H1 (cell line): ENCODE data around the gene FCHO1. TPM values are rescaled to one million over a fixed set of nuclear protein-coding genes. Genes with fewer than 3 reads are reported as not detected.

ENCODE experiments used
- CTCF ChIA-PET: fragments of 300-600 bp; sonication (Branson Sonifier 250); formaldehyde crosslinking; loops from one replicate; lab custom pipeline; 2021; ENCODE audit not compliant: partially characterized antibody; lab: Charles Lee
- POLR2A ChIA-PET: fragments of 300-600 bp; sonication (Branson Sonifier 250); formaldehyde crosslinking; loops from one replicate; lab custom pipeline; 2021; ENCODE audit warnings: inconsistent platforms; ENCODE audit not compliant: partially characterized antibody; lab: Charles Lee
- DNase-seq, 2 experiments: peaks; one replicate each; pipeline versions ENCODE4 v3.0.0 to v3.0.0-alpha.2; 2010 to 2022; ENCODE audit warnings: low spot score in 2 of 2, low read depth in 1 of 2, mixed read lengths in 1 of 2
- FAIRE-seq: peaks from 2 replicates; lab custom pipeline; 2011; peaks lifted over from hg19 to GRCh38; lab: Jason Lieb, UNC
- H2AFZ ChIP-seq: 2 replicates; pipeline ENCODE4 v1.8.1; 2012; ENCODE audit warnings: low read length, inconsistent platforms
- H2AK5ac ChIP-seq: 2 replicates; pipeline ENCODE4 v1.6.1; 2013; ENCODE audit warnings: low read depth, low read length
- H2BK120ac ChIP-seq: replicated peaks from 2 replicates; pipeline ENCODE3; 2013; ENCODE audit warnings: low read depth, low read length, inconsistent platforms
- H2BK12ac ChIP-seq: 2 replicates; pipeline ENCODE4 v1.6.1; 2013; ENCODE audit warnings: low read depth, low read length
- H2BK15ac ChIP-seq: 2 replicates; pipeline ENCODE4 v1.6.1; 2013; ENCODE audit warnings: low read length
- H2BK20ac ChIP-seq: 2 replicates; pipeline ENCODE4 v1.6.1; 2013; ENCODE audit warnings: low read length
- H2BK5ac ChIP-seq: 2 replicates; pipeline ENCODE4 v1.6.1; 2013; ENCODE audit warnings: low read depth, low read length
- H3K14ac ChIP-seq: 2 replicates; pipeline ENCODE4 v1.6.1; 2013; ENCODE audit warnings: inconsistent platforms; ENCODE audit not compliant: insufficient read length
- H3K18ac ChIP-seq: 2 replicates; pipeline ENCODE4 v1.6.1; 2013; ENCODE audit warnings: low read length; ENCODE audit errors: extremely low read depth
- H3K23ac ChIP-seq: 2 replicates; pipeline ENCODE4 v1.6.1; 2013; ENCODE audit warnings: inconsistent platforms; ENCODE audit not compliant: insufficient read length
- H3K23me2 ChIP-seq: 2 replicates; pipeline ENCODE4 v1.6.1; 2013; ENCODE audit warnings: low read depth, low read length
- H3K27ac ChIP-seq: 2 replicates; pipeline ENCODE4 v1.6.1; 2011; ENCODE audit warnings: low read depth, low read length, inconsistent platforms
- H3K27me3 ChIP-seq, 4 experiments: replicated peaks in 1 of 4; 1 replicate in 1 of 4; 2 replicates in 3 of 4; pipeline versions ENCODE4 v1.6.1 to v1.8.1; 2011 to 2013; ENCODE audit warnings: low read length in 3 of 4, mild to moderate bottlenecking in 3 of 4, inconsistent platforms in 2 of 4, mixed read lengths in 2 of 4, moderate library complexity in 1 of 4; ENCODE audit not compliant: control insufficient read depth in 3 of 4, insufficient read depth in 3 of 4; ENCODE audit errors: extremely low read depth in 1 of 4
- H3K36me3 ChIP-seq, 4 experiments: 2 replicates each; pipeline versions ENCODE4 v1.6.1 to v1.8.1; 2011 to 2013; ENCODE audit warnings: mild to moderate bottlenecking in 4 of 4, low read length in 3 of 4, moderate library complexity in 2 of 4, control low read depth in 1 of 4, inconsistent platforms in 1 of 4; ENCODE audit not compliant: insufficient read depth in 4 of 4, control insufficient read depth in 2 of 4
- H3K4ac ChIP-seq: replicated peaks from 2 replicates; pipeline ENCODE3; 2013; ENCODE audit warnings: low read length, low read depth, mixed read lengths, inconsistent platforms; ENCODE audit not compliant: insufficient read length
- H3K4me1 ChIP-seq, 4 experiments: replicated peaks in 1 of 4; 1 replicate in 1 of 4; 2 replicates in 3 of 4; pipeline versions ENCODE4 v1.6.1 to v1.8.1; 2011 to 2013; ENCODE audit warnings: low read length in 3 of 4, inconsistent platforms in 2 of 4, mixed read lengths in 1 of 4; ENCODE audit not compliant: insufficient read depth in 4 of 4, control insufficient read depth in 3 of 4
- H3K4me2 ChIP-seq, 2 experiments: 2 replicates each; pipeline versions ENCODE4 v1.6.1 to v1.8.1; 2011 to 2013; ENCODE audit warnings: low read depth in 2 of 2, low read length in 2 of 2, control low read depth in 1 of 2, inconsistent platforms in 1 of 2, mild to moderate bottlenecking in 1 of 2; ENCODE audit not compliant: insufficient read depth in 1 of 2
- H3K4me3 ChIP-seq, 4 experiments: fragments of 200-600, 300-600 bp in 1 of 4; sonication (generic), shearing (Covaris generic), sonication (Bioruptor Twin) in 1 of 4; 2 replicates each; pipeline versions ENCODE4 v1.5.1 to v1.8.1; 2011 to 2016; ENCODE audit warnings: low read length in 4 of 4, low read depth in 3 of 4, control low read depth in 2 of 4, inconsistent platforms in 2 of 4, mild to moderate bottlenecking in 2 of 4, mixed read lengths in 1 of 4, moderate library complexity in 1 of 4; ENCODE audit not compliant: insufficient read depth in 2 of 4; ENCODE audit errors: extremely low read depth in 1 of 4
- H3K56ac ChIP-seq: replicated peaks from 2 replicates; pipeline ENCODE3; 2013; ENCODE audit warnings: low read depth, mild to moderate bottlenecking, mixed read lengths, low read length, inconsistent platforms; ENCODE audit not compliant: insufficient read length
- H3K79me1 ChIP-seq: 2 replicates; pipeline ENCODE4 v1.6.1; 2013; ENCODE audit warnings: low read depth, low read length, control low read depth
- H3K79me2 ChIP-seq, 2 experiments: 2 replicates each; pipeline versions ENCODE4 v1.6.1 to v1.8.1; 2012 to 2013; ENCODE audit warnings: low read length in 2 of 2, mild to moderate bottlenecking in 2 of 2, inconsistent platforms in 1 of 2; ENCODE audit not compliant: insufficient read depth in 2 of 2, control insufficient read depth in 1 of 2
- H3K9ac ChIP-seq, 4 experiments: replicated peaks in 1 of 4; 1 replicate in 1 of 4; 2 replicates in 3 of 4; pipeline versions ENCODE4 v1.6.1 to v1.8.1; 2011 to 2013; ENCODE audit warnings: low read depth in 3 of 4, low read length in 3 of 4, control low read depth in 2 of 4, mild to moderate bottlenecking in 2 of 4, moderate library complexity in 2 of 4, inconsistent platforms in 1 of 4; ENCODE audit errors: extremely low read depth in 1 of 4
- H3K9me3 ChIP-seq, 2 experiments: 2 replicates each; pipeline versions ENCODE4 v1.6.1 to v1.8.1; 2012 to 2013; ENCODE audit warnings: mild to moderate bottlenecking in 2 of 2, moderate library complexity in 2 of 2, control low read depth in 1 of 2, inconsistent platforms in 1 of 2, low read depth in 1 of 2, low read length in 1 of 2, mixed read lengths in 1 of 2; ENCODE audit not compliant: insufficient read depth in 2 of 2
- H4K20me1 ChIP-seq, 2 experiments: replicated peaks in 1 of 2; 2 replicates each; pipeline versions ENCODE3 to v1.8.1; 2011 to 2013; ENCODE audit warnings: inconsistent platforms in 2 of 2, low read length in 2 of 2, mild to moderate bottlenecking in 1 of 2; ENCODE audit not compliant: insufficient read depth in 2 of 2, control insufficient read depth in 1 of 2
- H4K5ac ChIP-seq: 2 replicates; pipeline ENCODE4 v1.6.1; 2013; ENCODE audit warnings: low read length, low read depth, mixed read lengths, inconsistent platforms; ENCODE audit not compliant: insufficient read length
- H4K8ac ChIP-seq: 2 replicates; pipeline ENCODE4 v1.8.0; 2013; ENCODE audit warnings: mild to moderate bottlenecking, moderate library complexity, low read length, inconsistent platforms; ENCODE audit not compliant: insufficient read depth; ENCODE audit errors: extremely low read depth
- H4K91ac ChIP-seq: replicated peaks from 2 replicates; pipeline ENCODE3; 2013; ENCODE audit warnings: low read length, mixed read lengths, inconsistent platforms; ENCODE audit not compliant: insufficient read length
- BCL11A ChIP-seq, 2 experiments: IDR thresholded peaks; one replicate each; pipeline ENCODE4 v1.6.1; 2011; ENCODE audit warnings: low read depth in 2 of 2, low read length in 2 of 2, mild to moderate bottlenecking in 2 of 2
- GABPA ChIP-seq: IDR thresholded peaks from 2 replicates; pipeline ENCODE4 v1.6.1; 2011; ENCODE audit warnings: mild to moderate bottlenecking, low read length, moderate library complexity, borderline replicate concordance; ENCODE audit not compliant: insufficient read depth
- KDM4A ChIP-seq: IDR thresholded peaks from one replicate; pipeline ENCODE4 v1.7.1; 2012; ENCODE audit warnings: low read depth, mild to moderate bottlenecking, moderate library complexity, low read length, inconsistent platforms; ENCODE audit not compliant: severe bottlenecking
- MAFK ChIP-seq: IDR thresholded peaks from 2 replicates; pipeline ENCODE4 v1.6.1; 2012; ENCODE audit warnings: low read depth, mild to moderate bottlenecking, improper control_type of control experiment, low read length
- MAX ChIP-seq: IDR thresholded peaks from 2 replicates; pipeline ENCODE4 v1.6.1; 2012; ENCODE audit warnings: inconsistent platforms
- RNF2 ChIP-seq: fragments of 200-900, 300-1000 bp; sonication (generic); IDR thresholded peaks from 2 replicates; pipeline ENCODE4 v1.7.1; 2016; ENCODE audit warnings: borderline replicate concordance, low read depth, mild to moderate bottlenecking, antibody characterized with exemption, low read length; ENCODE audit not compliant: poor library complexity, severe bottlenecking; ENCODE audit errors: missing control alignments
- SIN3A ChIP-seq, 2 experiments: IDR thresholded peaks in 1 of 2; conservative IDR thresholded peaks in 1 of 2; 2 replicates each; pipeline ENCODE4 v1.6.1; 2011 to 2012; ENCODE audit warnings: low read length in 2 of 2, improper control_type of control experiment in 1 of 2, low read depth in 1 of 2, mild to moderate bottlenecking in 1 of 2
- SIX5 ChIP-seq: IDR thresholded peaks from 2 replicates; pipeline ENCODE4 v1.6.1; 2011; ENCODE audit warnings: mild to moderate bottlenecking, low read depth, low read length
- SP1 ChIP-seq: IDR thresholded peaks from 2 replicates; pipeline ENCODE4 v1.6.1; 2011; ENCODE audit warnings: low read depth, low read length
- SP4 ChIP-seq: IDR thresholded peaks from 2 replicates; pipeline ENCODE4 v1.6.1; 2012; ENCODE audit warnings: low read length, inconsistent platforms
- SRF ChIP-seq: IDR thresholded peaks from 2 replicates; pipeline ENCODE4 v1.6.1; 2011; ENCODE audit warnings: mild to moderate bottlenecking, low read depth, low read length, moderate library complexity
- WGBS, 2 experiments: shearing (Covaris generic) in 1 of 2; methylation state at CpG; one replicate each; pipeline versions ENCODE4 v1.1.6 to v1.1.7; 2013 to 2015; ENCODE audit warnings: low lambda C conversion rate in 2 of 2, mixed read lengths in 2 of 2, inconsistent platforms in 1 of 2, low coverage in 1 of 2, missing lambda C conversion rate in 1 of 2; ENCODE audit not compliant: insufficient replicate concordance in 2 of 2, insufficient coverage in 1 of 2, insufficient read length in 1 of 2; ENCODE audit errors: extremely low coverage in 1 of 2, missing lambda C conversion rate in 1 of 2; 5-methylcytosine and 5-hydroxymethylcytosine counted together
- polyA plus RNA-seq, 7 experiments: library from polyadenylated mRNA; depleted of rRNA in 3 of 7; stranded (reverse) in 5 of 7; unstranded in 2 of 7; fragments of >200 nt in 5 of 7; fragments of 200-250 nt in 2 of 7; gene quantifications; 1 replicate in 5 of 7; 2 replicates in 1 of 7; 4 replicates in 1 of 7; pipeline versions ENCODE4 v1.2.1 to v1.2.3, GENCODE V29; 2011 to 2013; ENCODE audit warnings: missing spikeins in 2 of 7, mixed read lengths in 2 of 7
- total RNA-seq: library from RNA; stranded (reverse); fragmentation: NEBNext Ultra II Directional; extraction: Animal tissue kit (Norgen Biotek cat#: 25700); gene quantifications from 2 replicates; pipeline ENCODE4 v1.2.1, GENCODE V29; 2021

FCHO1 gene
- total and polyA plus RNA-seq, 2 of the 8 experiments (the other 6 are each of a cell fraction or from before 2014, with no cell fraction given) = 13.0 to 25.9 TPM

GRCh38 chr19:17778251-17778967 lies 27.1 kb downstream of the FCHO1 start:
- FAIRE-seq (no peak), DNase-seq (peak; percentile 87 to 98)
- H3K9me3 ChIP-seq = no peaks in the 10 kb centered on the region
- no peak overlapping the region for H3K23ac ChIP-seq
- peaks cover 9% of the 10 kb centered on the region for H3K23me2 ChIP-seq
- no peak overlapping the region for H4K91ac ChIP-seq
- ChIA-PET POLR2A (interaction anchor here (1.0 to 1.3 kb wide), 3 partner anchors 16 to 86 kb away, joined by 3 to 4 read pairs (median 3); no protein-coding TSS in a partner anchor), CTCF (interaction anchor here (0.7 to 4.4 kb wide), 2 partner anchors 12 to 477 kb away, joined by 4 to 38 read pairs; a partner anchor contains a TSS)
- WGBS, 2 experiments = 2% methylated on average over 22 of the region's 37 CpGs; no CpG with 5 or more reads in 1 of the 2 experiments
- peaks cover 9% of the 10 kb centered on the region for H3K79me1 ChIP-seq
- H3K4me3 ChIP-seq = peak overlapping the region; percentile 50 to 72 (median 66)
- no peaks in the 10 kb centered on the region for H4K20me1 ChIP-seq
- H2AK5ac ChIP-seq = no peak overlapping the region
- peak overlapping the region; percentile 60; the same call in 1 of the 2 replicates for H2AFZ ChIP-seq
- peak overlapping the region; percentile 60; the same call in 1 of the 2 replicates for H2BK12ac ChIP-seq
- no peak overlapping the region for H2BK20ac ChIP-seq
- no peak overlapping the region for H2BK120ac ChIP-seq
- no peak overlapping the region for H3K27ac ChIP-seq
- peak overlapping the region; percentile 93 for H3K18ac ChIP-seq
- H3K4ac ChIP-seq = no peak overlapping the region
- 0 out of 2 replicates have a peak overlapping the region, but pooled peaks have one; percentile 81 for H2BK15ac ChIP-seq
- H3K9ac ChIP-seq = peak overlapping the region in 2 of 4 experiments; percentile 28 to 34; a peak in 3 of 7 replicates
- no peaks in the 10 kb centered on the region for H3K79me2 ChIP-seq
- H3K27me3 ChIP-seq = no peaks in the 10 kb centered on the region
- peak overlapping the region; percentile 95 to 98 for H3K4me2 ChIP-seq
- H2BK5ac ChIP-seq = peak overlapping the region; percentile 52; the same call in 1 of the 2 replicates
- peaks cover 0 to 9% (median 6%) of the 10 kb centered on the region in 4 experiments; a peak in 5 of 7 replicates for H3K4me1 ChIP-seq
- H3K56ac ChIP-seq = no peak overlapping the region
- H4K8ac ChIP-seq = peak overlapping the region; percentile 77; the same call in 1 of the 2 replicates
- no peaks in the 10 kb centered on the region for H3K36me3 ChIP-seq
- H3K14ac ChIP-seq = no peak overlapping the region
- H4K5ac ChIP-seq = no peak overlapping the region
- TF ChIP-seq SP1 (peak; percentile 45; the same call in 1 of the 2 replicates), GABPA (no peak), MAX (peak; percentile 40), MAFK (no peak), KDM4A (peak; percentile 7), RNF2 (no peak), SRF (no peak), SIX5 (no peak), SP4 (peak; percentile 6; the same call in 1 of the 2 replicates), BCL11A (IDR thresholded peaks at IDR 0.05; ENCODE audit: low read depth in 2 of 2, low read length in 2 of 2) (no peak), SIN3A (conservative IDR thresholded peaks at IDR 0.05 in 1 of 2, IDR thresholded peaks at IDR 0.05 in 1 of 2; ENCODE audit: low read depth in 1 of 2, low read length in 2 of 2) (0 out of 4 replicates have a peak, but pooled peaks of 1 of the 2 experiments have one; percentile 28)
